ENCODE data around the gene FBXL16.
A peak's percentile ranks its signal among the peaks of the same experiment; 100 is the strongest.

The FBXL16 gene

DNA sequence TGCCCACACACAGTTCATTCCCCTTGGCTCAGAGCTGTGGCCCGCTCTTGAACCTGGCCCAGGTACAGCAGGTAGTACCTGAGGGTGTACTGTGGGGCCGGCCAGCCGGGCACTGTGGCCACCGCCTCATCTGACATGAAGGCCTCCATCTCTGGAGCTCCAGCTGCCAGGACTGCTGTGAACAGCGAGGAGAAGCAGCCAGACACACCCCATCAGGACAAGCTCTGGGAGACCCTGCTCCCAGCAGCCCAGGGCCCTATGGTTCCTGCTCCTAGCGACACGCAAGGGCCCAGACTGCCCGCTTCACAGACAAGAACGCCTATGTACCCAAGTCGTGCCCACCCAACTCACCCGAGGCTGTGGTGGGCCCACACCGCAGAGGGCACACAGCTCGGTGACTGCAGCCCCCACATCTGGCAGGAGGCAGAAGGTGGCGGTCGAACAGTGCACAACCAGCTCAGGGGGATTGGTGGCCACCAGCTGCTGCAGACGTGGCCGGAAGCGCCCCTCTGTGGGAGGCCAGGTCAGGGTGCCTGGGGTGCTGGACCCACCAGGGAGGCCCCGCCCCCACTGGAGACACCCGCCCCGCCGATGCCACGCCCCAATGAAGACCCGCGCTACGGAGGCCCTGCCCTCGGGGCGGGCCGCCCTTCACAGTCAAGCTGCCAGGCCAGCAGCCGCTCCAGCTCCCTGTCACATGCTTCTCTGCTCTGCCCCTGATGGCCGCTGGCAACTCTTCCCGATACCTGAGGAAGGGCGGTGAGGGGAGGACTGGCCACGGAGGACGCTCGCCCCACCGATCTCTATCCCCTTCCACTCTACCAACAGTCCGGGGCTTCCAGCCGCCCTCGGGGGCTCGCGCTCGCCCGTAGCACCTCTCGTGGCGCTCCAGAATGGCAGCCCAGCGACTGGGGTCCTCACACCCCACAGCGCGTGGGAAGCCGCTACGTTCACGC, 26.5 kb downstream of the FBXL16 start:
- H3K79me2 ChIP-seq (ENCODE audit: control insufficient read depth, insufficient read depth, low read length, unreplicated experiment): peaks cover 38% of the 10 kb centered on the region
- H2AFZ ChIP-seq (ENCODE audit: low read length, unreplicated experiment): peak overlapping the region; percentile 87
- H3K27ac ChIP-seq (ENCODE audit: low read depth, low read length): peak overlapping the region; percentile 31; the same call in 1 of the 2 replicates
- peaks cover 16% of the 10 kb centered on the region; the same call in 1 of the 2 replicates for H3K36me3 ChIP-seq (ENCODE audit: insufficient read depth, low read length)
- H3K4me3 ChIP-seq (ENCODE audit: low read depth, low read length): peak overlapping the region; percentile 83
- H3K4me1 ChIP-seq (ENCODE audit: control insufficient read depth, insufficient read depth, low read length, unreplicated experiment): peaks cover 24% of the 10 kb centered on the region
- H3K27me3 ChIP-seq (ENCODE audit: insufficient read depth, low read length): no peaks in the 10 kb centered on the region

GRCh38 chr16:678209-678857, 27.3 kb downstream of the FBXL16 start:
- H3K4me1 ChIP-seq (ENCODE audit: control insufficient read depth, insufficient read depth, low read length, unreplicated experiment): peaks cover 20% of the 10 kb centered on the region
- H3K36me3 ChIP-seq (ENCODE audit: insufficient read depth, low read length): peaks cover 16% of the 10 kb centered on the region; the same call in 1 of the 2 replicates
- H3K27ac ChIP-seq (ENCODE audit: low read depth, low read length): no peak overlapping the region

DNA sequence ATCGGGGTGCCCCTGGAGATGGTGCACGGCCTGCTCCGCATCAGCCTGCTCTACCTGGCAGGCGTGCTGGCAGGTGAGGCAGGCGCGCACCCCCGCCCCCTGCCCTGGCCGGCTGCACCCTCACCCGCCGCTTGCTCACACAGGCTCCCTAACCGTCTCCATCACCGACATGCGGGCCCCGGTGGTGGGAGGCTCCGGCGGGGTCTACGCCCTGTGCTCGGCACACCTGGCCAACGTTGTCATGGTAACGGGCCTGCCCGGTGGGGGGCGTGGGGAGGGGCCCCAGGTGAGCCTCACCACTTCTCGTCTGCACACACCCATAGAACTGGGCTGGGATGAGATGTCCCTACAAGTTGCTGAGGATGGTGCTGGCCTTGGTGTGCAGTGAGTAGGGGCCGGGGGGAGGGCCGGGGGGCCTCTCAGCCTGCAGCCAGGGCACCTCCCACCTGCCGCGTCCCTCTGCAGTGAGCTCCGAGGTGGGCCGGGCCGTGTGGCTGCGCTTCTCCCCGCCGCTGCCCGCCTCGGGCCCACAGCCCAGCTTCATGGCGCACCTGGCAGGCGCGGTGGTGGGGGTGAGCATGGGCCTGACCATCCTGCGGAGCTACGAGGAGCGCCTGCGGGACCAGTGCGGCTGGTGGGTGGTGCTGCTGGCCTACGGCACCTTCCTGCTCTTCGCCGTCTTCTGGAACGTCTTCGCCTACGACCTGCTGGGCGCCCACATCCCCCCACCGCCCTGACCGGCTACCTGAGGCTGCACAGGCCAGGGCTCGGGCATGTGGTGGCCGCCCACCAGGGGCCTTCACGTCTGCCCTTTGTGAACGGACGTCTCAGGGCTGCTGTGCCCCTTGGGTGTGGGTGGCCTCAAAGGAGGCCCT, 28.0 kb downstream of the FBXL16 start:
- H3K27ac ChIP-seq (ENCODE audit: low read depth, low read length): no peak overlapping the region
- H3K4me1 ChIP-seq (ENCODE audit: control insufficient read depth, insufficient read depth, low read length, unreplicated experiment): peaks cover 14% of the 10 kb centered on the region
- H3K36me3 ChIP-seq (ENCODE audit: insufficient read depth, low read length): peaks cover 9% of the 10 kb centered on the region; the same call in 1 of the 2 replicates
- no peaks in the 10 kb centered on the region for H3K27me3 ChIP-seq (ENCODE audit: insufficient read depth, low read length)
- no peak overlapping the region for H3K4me3 ChIP-seq (ENCODE audit: low read depth, low read length)
- H3K79me2 ChIP-seq (ENCODE audit: control insufficient read depth, insufficient read depth, low read length, unreplicated experiment): peaks cover 22% of the 10 kb centered on the region
- no peak overlapping the region for H2AFZ ChIP-seq (ENCODE audit: low read length, unreplicated experiment)

More at GRCh38 chr16:678209-678857, 27.3 kb downstream of the FBXL16 start:
- H2AFZ ChIP-seq (ENCODE audit: low read length, unreplicated experiment): no peak overlapping the region
- no peak overlapping the region for H3K4me3 ChIP-seq (ENCODE audit: low read depth, low read length)
- peaks cover 30% of the 10 kb centered on the region for H3K79me2 ChIP-seq (ENCODE audit: control insufficient read depth, insufficient read depth, low read length, unreplicated experiment)
- no peaks in the 10 kb centered on the region for H3K27me3 ChIP-seq (ENCODE audit: insufficient read depth, low read length)

DNA sequence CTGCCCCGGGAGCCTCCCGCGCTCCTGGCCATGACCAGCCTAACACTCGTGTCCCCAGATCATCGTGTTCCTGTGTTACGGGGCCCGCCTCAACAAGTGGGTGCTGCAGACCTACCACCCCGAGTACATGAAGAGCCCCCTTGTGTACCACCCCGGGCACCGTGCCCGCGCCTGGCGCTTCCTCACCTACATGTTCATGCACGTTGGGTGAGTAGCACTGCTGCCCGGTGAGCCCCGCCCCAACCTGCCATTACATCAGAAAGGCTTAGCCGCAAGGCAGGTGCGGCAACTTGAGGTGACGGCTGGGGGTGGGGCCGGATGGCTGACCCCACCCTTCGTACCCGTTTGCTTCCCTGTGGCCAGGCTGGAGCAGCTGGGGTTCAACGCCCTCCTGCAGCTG, 28.7 kb downstream of the FBXL16 start:
- H2AFZ ChIP-seq (ENCODE audit: low read length, unreplicated experiment): no peak overlapping the region
- no peaks in the 10 kb centered on the region for H3K27me3 ChIP-seq (ENCODE audit: insufficient read depth, low read length)
- peaks cover 16% of the 10 kb centered on the region for H3K79me2 ChIP-seq (ENCODE audit: control insufficient read depth, insufficient read depth, low read length, unreplicated experiment)
- peaks cover 8% of the 10 kb centered on the region for H3K4me1 ChIP-seq (ENCODE audit: control insufficient read depth, insufficient read depth, low read length, unreplicated experiment)
- no peak overlapping the region for H3K27ac ChIP-seq (ENCODE audit: low read depth, low read length)
- H3K36me3 ChIP-seq (ENCODE audit: insufficient read depth, low read length): peaks cover 10% of the 10 kb centered on the region; the same call in 1 of the 2 replicates
- H3K4me3 ChIP-seq (ENCODE audit: low read depth, low read length): no peak overlapping the region

DNA sequence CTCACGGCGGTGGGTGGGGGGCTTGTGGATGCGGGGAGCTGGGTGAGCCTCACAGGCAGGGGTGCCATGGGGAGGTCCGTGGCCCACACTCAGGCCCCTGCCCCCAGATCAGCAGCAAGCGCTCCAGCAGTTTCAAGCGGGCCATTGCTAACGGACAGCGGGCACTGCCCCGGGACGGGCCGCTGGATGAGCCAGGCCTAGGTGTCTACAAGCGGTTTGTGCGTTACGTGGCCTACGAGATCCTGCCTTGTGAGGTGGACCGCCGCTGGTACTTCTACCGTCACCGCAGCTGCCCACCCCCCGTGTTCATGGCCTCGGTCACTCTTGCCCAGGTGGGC, 29.1 kb downstream of the FBXL16 start:
- Histone ChIP-seq H3K4me3 (ENCODE audit: low read depth, low read length) (no peak overlapping the region), H3K79me2 (ENCODE audit: control insufficient read depth, insufficient read depth, low read length, unreplicated experiment) (peaks cover 12% of the 10 kb centered on the region), H3K27me3 (ENCODE audit: insufficient read depth, low read length) (no peaks in the 10 kb centered on the region), H2AFZ (ENCODE audit: low read length, unreplicated experiment) (no peak overlapping the region), H3K36me3 (ENCODE audit: insufficient read depth, low read length) (peaks cover 7% of the 10 kb centered on the region; the same call in 1 of the 2 replicates), H3K27ac (ENCODE audit: low read depth, low read length) (no peak overlapping the region), H3K4me1 (ENCODE audit: control insufficient read depth, insufficient read depth, low read length, unreplicated experiment) (peaks cover 5% of the 10 kb centered on the region)

DNA sequence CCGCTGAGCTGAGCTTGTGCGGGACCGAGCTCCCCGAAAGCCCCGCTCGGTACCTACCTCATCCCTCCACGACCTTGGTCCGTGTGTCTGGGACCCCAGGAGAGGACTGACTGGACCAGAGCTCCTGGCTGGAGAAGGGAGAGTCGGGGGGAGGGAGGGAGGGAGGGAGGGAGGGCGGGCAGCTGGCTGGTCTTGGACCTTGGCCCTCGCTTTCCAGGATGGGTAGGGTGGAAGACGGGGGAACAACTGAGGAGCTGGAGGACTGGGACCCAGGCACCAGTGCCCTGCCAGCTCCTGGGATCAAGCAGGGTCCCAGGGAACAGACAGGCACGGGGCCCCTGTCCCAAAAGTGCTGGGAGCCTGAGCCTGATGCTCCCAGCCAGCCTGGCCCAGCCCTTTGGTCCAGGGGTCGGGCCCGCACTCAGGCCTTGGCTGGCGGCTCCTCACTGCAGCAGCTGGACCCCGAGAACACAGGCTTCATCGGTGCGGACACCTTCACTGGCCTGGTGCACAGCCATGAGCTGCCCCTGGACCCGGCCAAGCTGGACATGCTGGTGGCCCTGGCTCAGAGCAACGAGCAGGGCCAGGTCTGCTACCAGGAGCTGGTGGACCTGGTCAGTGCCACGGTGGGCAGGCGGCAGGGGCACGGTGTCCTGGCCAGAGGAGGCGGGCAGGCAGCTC, 29.6 kb downstream of the FBXL16 start:
- H3K36me3 ChIP-seq (ENCODE audit: insufficient read depth, low read length): peaks cover 11% of the 10 kb centered on the region; the same call in 1 of the 2 replicates
- no peak overlapping the region for H3K27ac ChIP-seq (ENCODE audit: low read depth, low read length)
- H2AFZ ChIP-seq (ENCODE audit: low read length, unreplicated experiment): no peak overlapping the region
- no peaks in the 10 kb centered on the region for H3K27me3 ChIP-seq (ENCODE audit: insufficient read depth, low read length)
- no peak overlapping the region for H3K4me3 ChIP-seq (ENCODE audit: low read depth, low read length)
- peaks cover 7% of the 10 kb centered on the region for H3K79me2 ChIP-seq (ENCODE audit: control insufficient read depth, insufficient read depth, low read length, unreplicated experiment)
- H3K4me1 ChIP-seq (ENCODE audit: control insufficient read depth, insufficient read depth, low read length, unreplicated experiment): no peaks in the 10 kb centered on the region

GRCh38 chr16:674968-675883, 30.4 kb downstream of the FBXL16 start, which contains the start of gene RHBDL1:
TSS of gene RHBDL1 (plus strand) at chr16:675671. CDS start at chr16:675791, 120 bp downstream.
- Histone ChIP-seq H3K79me2 (ENCODE audit: control insufficient read depth, insufficient read depth, low read length, unreplicated experiment) (no peaks in the 10 kb centered on the region), H2AFZ (ENCODE audit: low read length, unreplicated experiment) (no peak within 1 kb of the TSS), H3K36me3 (ENCODE audit: insufficient read depth, low read length) (peaks cover 15% of the 10 kb centered on the region; the same call in 1 of the 2 replicates), H3K4me3 (ENCODE audit: low read depth, low read length) (peak within 1 kb of the TSS; percentile 54; the same call in 1 of the 2 replicates), H3K27ac (ENCODE audit: low read depth, low read length) (no peak within 1 kb of the TSS), H3K4me1 (ENCODE audit: control insufficient read depth, insufficient read depth, low read length, unreplicated experiment) (no peaks in the 10 kb centered on the region), H3K27me3 (ENCODE audit: insufficient read depth, low read length) (no peaks in the 10 kb centered on the region)

DNA sequence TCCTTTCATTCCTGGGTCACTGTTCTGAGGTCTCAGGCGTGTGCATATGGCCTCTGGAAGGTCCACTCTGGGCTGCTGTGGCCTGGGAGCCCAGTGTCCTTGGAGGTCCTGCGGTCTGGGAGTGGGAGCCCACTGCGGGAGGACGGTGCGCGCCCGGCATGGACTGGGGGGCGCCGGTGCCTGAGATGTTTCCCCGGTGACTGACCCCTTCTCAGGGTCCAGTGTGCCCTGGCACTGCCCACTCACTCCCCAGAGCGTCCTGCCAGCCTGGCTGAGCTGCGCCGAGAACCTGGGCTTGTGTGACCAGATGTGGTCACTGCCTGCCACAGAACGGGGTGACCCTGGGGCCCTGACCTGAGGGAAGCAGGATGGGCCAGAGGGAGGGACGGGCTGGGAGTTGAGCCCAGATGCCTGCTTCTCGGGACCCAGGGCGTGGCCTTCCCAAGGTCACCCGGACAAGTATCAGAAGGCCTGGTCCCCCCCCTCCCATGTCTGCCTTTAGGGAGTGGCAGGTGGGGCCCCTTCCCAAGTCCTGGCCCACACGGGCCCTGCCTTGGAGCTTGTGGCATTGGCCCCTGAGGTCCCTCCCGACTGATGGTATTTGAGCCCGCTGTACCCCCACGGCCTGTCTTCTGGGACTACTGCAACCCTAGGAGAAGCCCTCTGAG, 31.3 kb downstream of the FBXL16 start:
- H3K36me3 ChIP-seq (ENCODE audit: insufficient read depth, low read length): peaks cover 17% of the 10 kb centered on the region; the same call in 1 of the 2 replicates
- no peak overlapping the region for H3K27ac ChIP-seq (ENCODE audit: low read depth, low read length)
- H3K4me1 ChIP-seq (ENCODE audit: control insufficient read depth, insufficient read depth, low read length, unreplicated experiment): no peaks in the 10 kb centered on the region
- H3K4me3 ChIP-seq (ENCODE audit: low read depth, low read length): no peak overlapping the region
- H2AFZ ChIP-seq (ENCODE audit: low read length, unreplicated experiment): no peak overlapping the region
- H3K79me2 ChIP-seq (ENCODE audit: control insufficient read depth, insufficient read depth, low read length, unreplicated experiment): peaks cover 2% of the 10 kb centered on the region
- H3K27me3 ChIP-seq (ENCODE audit: insufficient read depth, low read length): no peaks in the 10 kb centered on the region
